BLaER1 (cell line): Measurements from ENCODE around the gene UTS2R.
A peak's percentile ranks its signal among the peaks of the same experiment; 100 is the strongest.

Experiments used
- H3K27ac ChIP-seq: shearing (Covaris generic); formaldehyde crosslinking; 2 replicates; pipeline ENCODE4 v1.8.1; 2022
- H3K27me3 ChIP-seq: shearing (Covaris generic); formaldehyde crosslinking; 2 replicates; pipeline ENCODE4 v1.8.1; 2022
- H3K36me3 ChIP-seq: shearing (Covaris generic); formaldehyde crosslinking; 2 replicates; pipeline ENCODE4 v1.8.1; 2022
- H3K4me1 ChIP-seq: shearing (Covaris generic); formaldehyde crosslinking; 2 replicates; pipeline ENCODE4 v1.8.1; 2022
- H3K4me2 ChIP-seq: shearing (Covaris generic); formaldehyde crosslinking; 2 replicates; pipeline ENCODE4 v1.8.1; 2022
- H3K4me3 ChIP-seq: shearing (Covaris generic); formaldehyde crosslinking; 2 replicates; pipeline ENCODE4 v1.8.1; 2022
- H3K9ac ChIP-seq: shearing (Covaris generic); formaldehyde crosslinking; 2 replicates; pipeline ENCODE4 v1.8.1; 2022
- H3K9me3 ChIP-seq: shearing (Covaris generic); formaldehyde crosslinking; 2 replicates; pipeline ENCODE4 v1.8.1; 2022
- H4K20me1 ChIP-seq: shearing (Covaris generic); formaldehyde crosslinking; 2 replicates; pipeline ENCODE4 v1.8.1; 2022
- Cebpa-rat ChIP-seq: shearing (Covaris generic); IDR thresholded peaks from 2 replicates; pipeline ENCODE4 v1.8.1; 2022

Gene UTS2R

GRCh38 chr17:82415786-82416185, 44.2 kb downstream of the UTS2R start:
- no peak overlapping the region for H3K4me3 ChIP-seq
- H3K4me2 ChIP-seq, result no peak overlapping the region
- no peak overlapping the region for H3K27ac ChIP-seq
- TF ChIP-seq Cebpa-rat, result no peak
- peaks cover 27% of the 10 kb centered on the region for H3K36me3 ChIP-seq
- peaks cover 69% of the 10 kb centered on the region for H3K4me1 ChIP-seq
- H3K27me3 ChIP-seq, result no peaks in the 10 kb centered on the region
- no peaks in the 10 kb centered on the region for H3K9me3 ChIP-seq
- no peak overlapping the region for H3K9ac ChIP-seq
- H4K20me1 ChIP-seq, result peaks cover 73% of the 10 kb centered on the region

GRCh38 chr17:82416264-82416663, 44.7 kb downstream of the UTS2R start:
- TF ChIP-seq Cebpa-rat, result no peak
- Histone ChIP-seq H3K27ac (no peak overlapping the region), H4K20me1 (peaks cover 68% of the 10 kb centered on the region)

GRCh38 chr17:82416771-82417170, 45.2 kb downstream of the UTS2R start:
- H3K4me2 ChIP-seq, result no peak overlapping the region
- no peak for TF ChIP-seq Cebpa-rat

More at GRCh38 chr17:82416264-82416663, 44.7 kb downstream of the UTS2R start:
- no peak overlapping the region for H3K4me2 ChIP-seq
- H3K4me1 ChIP-seq, result peaks cover 66% of the 10 kb centered on the region
- H3K9me3 ChIP-seq, result no peaks in the 10 kb centered on the region
- H3K27me3 ChIP-seq, result no peaks in the 10 kb centered on the region
- H3K9ac ChIP-seq, result no peak overlapping the region
- no peak overlapping the region for H3K4me3 ChIP-seq
- peaks cover 29% of the 10 kb centered on the region for H3K36me3 ChIP-seq

GRCh38 chr17:82418001-82418986, 46.7 kb downstream of the UTS2R start, which contains the start of the genes HEXD and OGFOD3:
HEXD (plus strand) TSS chr17:82418347; CDS start chr17:82419800, 1,453 bp downstream.
OGFOD3 (minus strand) TSS chr17:82418586; CDS start chr17:82418485, 101 bp downstream.
- no peaks in the 10 kb centered on the region for H3K9me3 ChIP-seq
- peak within 1 kb of the TSS; percentile 90 for H3K9ac ChIP-seq
- H4K20me1 ChIP-seq, result peaks cover 48% of the 10 kb centered on the region
- H3K27me3 ChIP-seq, result no peaks in the 10 kb centered on the region
- peaks cover 42% of the 10 kb centered on the region for H3K36me3 ChIP-seq
- H3K27ac ChIP-seq, result peak within 1 kb of the TSS; percentile 93
- peaks cover 46% of the 10 kb centered on the region for H3K4me1 ChIP-seq
- H3K4me2 ChIP-seq, result peak within 1 kb of the TSS; percentile 93
- no peak for TF ChIP-seq Cebpa-rat
- H3K4me3 ChIP-seq, result peak within 1 kb of the TSS; percentile 89

More at GRCh38 chr17:82416771-82417170, 45.2 kb downstream of the UTS2R start:
- Histone ChIP-seq H3K27me3 (no peaks in the 10 kb centered on the region), H3K4me3 (no peak overlapping the region), H4K20me1 (peaks cover 63% of the 10 kb centered on the region), H3K27ac (no peak overlapping the region), H3K9me3 (no peaks in the 10 kb centered on the region), H3K36me3 (peaks cover 30% of the 10 kb centered on the region), H3K4me1 (peaks cover 61% of the 10 kb centered on the region), H3K9ac (no peak overlapping the region)

GRCh38 chr17:82419540-82419939, 48.0 kb downstream of the UTS2R start:
- Histone ChIP-seq H3K9ac (peak overlapping the region; percentile 90), H3K36me3 (peaks cover 42% of the 10 kb centered on the region), H3K4me3 (peak overlapping the region; percentile 89), H4K20me1 (peaks cover 35% of the 10 kb centered on the region), H3K27ac (peak overlapping the region; percentile 39), H3K9me3 (no peaks in the 10 kb centered on the region), H3K4me2 (peak overlapping the region; percentile 89), H3K4me1 (peaks cover 40% of the 10 kb centered on the region), H3K27me3 (no peaks in the 10 kb centered on the region)
- no peak for TF ChIP-seq Cebpa-rat

- Histone ChIP-seq H3K27ac (no peak overlapping the region), H3K9me3 (no peaks in the 10 kb centered on the region), H3K4me1 (peaks cover 27% of the 10 kb centered on the region), H3K36me3 (peaks cover 40% of the 10 kb centered on the region), H4K20me1 (no peaks in the 10 kb centered on the region; the same call in 1 of the 2 replicates), H3K9ac (no peak overlapping the region), H3K4me2 (no peak overlapping the region), H3K4me3 (no peak overlapping the region), H3K27me3 (no peaks in the 10 kb centered on the region)
- no peak for TF ChIP-seq Cebpa-rat
Measured at GRCh38 chr17:82424001-82424862, 52.7 kb downstream of the UTS2R start.

- no peak overlapping the region for H3K4me2 ChIP-seq
- no peak overlapping the region; the same call in 1 of the 2 replicates for H3K27ac ChIP-seq
- H3K27me3 ChIP-seq, result no peaks in the 10 kb centered on the region
- no peak for TF ChIP-seq Cebpa-rat
- no peak overlapping the region for H3K9ac ChIP-seq
- H3K4me1 ChIP-seq, result peaks cover 27% of the 10 kb centered on the region
- no peaks in the 10 kb centered on the region for H3K9me3 ChIP-seq
- peaks cover 41% of the 10 kb centered on the region for H3K36me3 ChIP-seq
- H4K20me1 ChIP-seq, result no peaks in the 10 kb centered on the region
- no peak overlapping the region for H3K4me3 ChIP-seq
Measured at GRCh38 chr17:82424863-82425159, 53.2 kb downstream of the UTS2R start.
